Endometrial microvascular endothelial cells (primary cell): ENCODE measurements around the gene KIN. TPM values are rescaled to one million over a fixed set of nuclear protein-coding genes. Genes with fewer than 3 reads are reported as not detected.
"Not testable (repeated sequence)": the region's sequence is repeated elsewhere in the genome, so short reads cannot be mapped to it uniquely, and the experiment has no call there.

ENCODE experiments used
- in situ Hi-C: cut with HindIII; loops from 2 replicates; pipeline ENCODE4 v1.10.0; 2017; ENCODE audit warnings: low sequenced_read_pairs, low pct_unique_long_range_greater_than_20kb; ENCODE audit errors: inconsistent ontology term
- total RNA-seq: library from RNA; depleted of rRNA; stranded (reverse); fragments of >200 nt; gene quantifications from one replicate; pipeline ENCODE4 v1.2.3, GENCODE V29; 2015; ENCODE audit errors: inconsistent ontology term

KIN gene, protein sequence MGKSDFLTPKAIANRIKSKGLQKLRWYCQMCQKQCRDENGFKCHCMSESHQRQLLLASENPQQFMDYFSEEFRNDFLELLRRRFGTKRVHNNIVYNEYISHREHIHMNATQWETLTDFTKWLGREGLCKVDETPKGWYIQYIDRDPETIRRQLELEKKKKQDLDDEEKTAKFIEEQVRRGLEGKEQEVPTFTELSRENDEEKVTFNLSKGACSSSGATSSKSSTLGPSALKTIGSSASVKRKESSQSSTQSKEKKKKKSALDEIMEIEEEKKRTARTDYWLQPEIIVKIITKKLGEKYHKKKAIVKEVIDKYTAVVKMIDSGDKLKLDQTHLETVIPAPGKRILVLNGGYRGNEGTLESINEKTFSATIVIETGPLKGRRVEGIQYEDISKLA
- 3.3 TPM for total RNA-seq

DNA sequence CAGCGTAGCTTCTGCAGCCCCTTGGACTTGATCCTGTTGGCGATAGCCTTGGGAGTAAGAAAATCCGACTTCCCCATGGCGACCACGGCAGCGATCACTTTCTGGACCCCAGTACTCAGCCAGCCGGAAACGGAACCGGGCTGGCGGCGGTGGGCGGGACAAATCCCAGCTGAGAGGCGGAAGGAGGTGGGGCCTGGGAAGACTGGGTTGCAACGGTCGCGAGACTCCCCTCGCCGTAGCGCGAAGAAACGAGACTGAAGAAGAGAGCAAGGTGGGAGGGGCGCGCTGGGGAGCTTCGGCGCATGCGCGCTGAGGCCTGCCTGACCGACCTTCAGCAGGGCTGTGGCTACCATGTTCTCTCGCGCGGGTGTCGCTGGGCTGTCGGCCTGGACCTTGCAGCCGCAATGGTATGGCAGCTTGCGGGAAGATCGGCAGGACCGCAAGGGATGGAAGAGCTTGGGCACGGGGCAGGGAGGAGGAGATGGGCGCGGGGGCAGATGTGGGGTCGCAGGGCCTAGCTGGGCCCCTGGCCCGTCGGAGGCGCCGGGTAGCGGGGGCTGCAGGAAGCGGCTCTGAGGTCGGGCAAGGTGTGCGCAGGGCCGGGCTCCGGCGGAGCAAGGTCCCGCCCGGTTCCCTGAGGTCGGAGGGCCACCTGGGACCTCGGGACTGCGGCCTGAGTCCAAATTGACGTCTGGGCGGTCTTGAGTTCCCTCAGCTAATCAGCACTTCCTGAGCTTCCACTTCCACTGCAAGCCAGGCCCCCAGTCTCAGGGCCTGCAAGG lies at the start of gene KIN, which contains the start of gene ATP5F1C:
Gene KIN (minus strand): TSS at position 137 of the 782 bp plus-strand sequence. CDS start 60 bp downstream, at position 77.
Gene ATP5F1C (plus strand): TSS at position 321 of the 782 bp plus-strand sequence. CDS start 31 bp downstream, at position 352.
- in situ Hi-C loops = no loop called here

GRCh38 chr10:7836571-7836970 lies 48.8 kb upstream of the KIN start:
- in situ Hi-C loops = no loop called here

DNA sequence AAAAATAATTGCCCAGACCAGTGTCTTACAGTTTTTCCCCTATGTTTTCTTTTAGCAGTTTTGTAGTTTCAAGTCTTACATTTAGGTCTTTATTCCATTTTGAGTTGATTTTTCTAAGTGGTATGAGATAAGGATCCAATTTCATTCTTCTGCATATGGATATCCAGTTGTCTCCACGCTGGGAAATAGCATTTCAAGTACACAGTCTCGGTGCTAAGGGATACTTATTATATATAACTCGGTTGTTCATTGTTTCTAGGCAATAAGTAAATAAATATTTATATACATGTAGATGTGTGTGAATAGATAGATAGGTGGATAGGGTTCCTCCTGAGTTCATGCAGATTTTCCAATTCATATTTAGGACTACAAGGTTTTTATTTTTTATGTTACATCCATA lies 46.5 kb upstream of the KIN start:
- in situ Hi-C loops = no loop called here

DNA sequence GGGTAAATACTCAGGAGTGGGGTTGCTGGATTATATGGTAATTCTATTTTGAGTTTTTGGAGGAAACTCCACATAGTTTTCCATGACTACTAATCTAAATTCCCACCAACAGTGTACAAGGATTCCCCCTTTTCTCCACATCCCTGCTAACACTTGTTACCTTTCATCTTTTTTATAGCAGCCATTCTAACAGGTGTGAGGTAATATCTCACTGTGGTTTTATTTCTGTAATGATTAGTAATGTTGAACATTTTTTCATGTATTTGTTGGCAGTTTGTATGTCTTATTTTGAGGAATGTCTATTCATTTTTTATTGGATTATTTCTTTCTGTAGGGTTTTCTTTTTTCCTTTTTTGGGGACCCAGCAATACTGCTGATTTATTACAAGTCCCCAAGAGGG lies 45.4 kb upstream of the KIN start:
- in situ Hi-C loops = no loop called here

- in situ Hi-C loops = no loop called here
Observed at GRCh38 chr10:7832060-7832459, 44.3 kb upstream of the KIN start.

DNA sequence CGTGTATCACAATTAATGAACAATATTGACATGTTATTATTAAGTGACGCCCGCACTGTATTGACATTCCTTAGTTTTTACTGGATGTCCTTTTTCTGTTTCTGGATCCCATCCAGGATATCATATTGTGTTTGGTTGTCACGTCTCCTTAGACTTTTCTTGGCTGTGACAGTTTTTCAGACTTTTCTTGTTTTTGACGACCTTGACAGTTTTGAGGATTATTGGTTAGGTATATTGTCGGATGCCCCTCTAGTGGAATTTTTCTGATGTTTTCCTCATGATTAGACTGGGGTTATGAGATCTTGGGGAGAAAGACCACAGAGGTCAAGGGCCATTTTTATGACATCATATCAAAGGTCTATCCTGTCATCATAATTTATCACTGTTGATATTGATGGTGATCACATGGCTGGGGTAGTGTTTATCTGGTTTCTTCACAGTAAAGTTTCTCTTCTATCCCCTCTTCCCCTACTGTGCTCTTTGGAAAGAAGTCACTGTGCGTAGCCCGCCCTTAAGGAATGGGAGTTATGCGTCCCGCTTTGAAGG lies 41.6 kb upstream of the KIN start:
- in situ Hi-C loops = no loop called here

- in situ Hi-C loops = no loop called here
Observed at GRCh38 chr10:7826971-7827370, 39.2 kb upstream of the KIN start.

- in situ Hi-C loops = no loop called here
Observed at GRCh38 chr10:7824251-7824650, 36.5 kb upstream of the KIN start.

DNA sequence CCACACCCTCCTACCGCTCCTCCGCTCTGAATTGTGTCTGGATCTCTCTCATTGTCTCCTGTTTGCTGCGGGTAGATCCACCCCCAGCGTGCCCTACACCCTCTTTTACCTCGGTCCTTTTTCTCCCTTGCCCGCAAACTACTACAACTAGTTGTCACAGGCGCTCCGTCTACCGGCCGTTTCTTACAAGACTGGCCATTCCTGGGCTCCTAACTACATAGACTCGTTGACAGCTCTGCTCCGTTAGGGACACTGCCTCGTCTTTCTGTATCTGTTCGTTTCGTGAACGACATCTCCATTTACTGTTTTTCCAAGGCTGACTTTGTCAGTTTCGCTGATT lies 31.3 kb upstream of the KIN start:
- in situ Hi-C loops = no loop called here

GRCh38 chr10:7818295-7819120 lies 30.7 kb upstream of the KIN start, which contains the start of gene TAF3:
TSS of gene TAF3 (plus strand) at chr10:7818505. CDS start at chr10:7818710, 205 bp downstream.
- in situ Hi-C loops = no loop called here

GRCh38 chr10:7817984-7818294 lies 30.1 kb upstream of the KIN start:
- in situ Hi-C loops = no loop called here

DNA sequence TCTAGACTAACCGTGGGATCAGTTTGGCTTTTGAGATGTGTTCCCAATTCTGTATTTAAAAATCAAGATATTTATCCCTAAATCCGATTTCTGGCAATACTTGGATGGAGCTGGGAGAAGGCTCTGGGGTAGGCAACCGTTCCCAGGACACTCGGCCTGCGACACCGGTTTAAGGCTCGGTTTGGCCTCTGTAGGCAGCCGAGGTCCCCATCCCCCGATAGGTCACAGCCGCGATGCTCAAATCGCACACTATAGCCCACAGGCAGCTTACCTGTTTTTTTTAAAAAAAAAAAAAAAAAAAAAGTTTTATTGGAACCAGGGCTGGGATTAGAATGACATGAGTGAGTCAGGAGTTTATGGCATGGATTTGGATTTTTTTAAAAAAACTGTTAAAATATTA lies 29.8 kb upstream of the KIN start:
- in situ Hi-C loops = no loop called here

- in situ Hi-C loops = no loop called here
Observed at GRCh38 chr10:7813481-7813880, 25.7 kb upstream of the KIN start.

DNA sequence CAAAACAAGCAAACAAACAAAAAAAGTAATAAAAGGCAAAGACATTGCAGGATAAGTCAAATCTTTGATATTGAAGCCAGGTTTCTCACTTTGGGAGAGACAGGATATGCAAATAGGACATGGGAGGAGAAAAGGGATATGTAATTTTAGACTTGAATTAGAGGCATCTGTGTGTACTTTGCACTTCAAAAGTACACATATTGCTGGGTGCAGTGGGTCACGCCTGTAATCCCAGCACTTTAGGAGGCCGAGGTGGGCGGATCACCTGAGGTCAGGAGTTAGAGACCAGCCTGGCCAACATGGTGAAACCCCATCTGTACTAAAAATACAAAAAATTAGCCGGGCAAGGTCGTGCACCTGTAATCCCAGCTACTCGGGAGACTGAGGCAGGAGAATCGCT lies 23.9 kb upstream of the KIN start:
- in situ Hi-C loops = not testable (repeated sequence)

DNA sequence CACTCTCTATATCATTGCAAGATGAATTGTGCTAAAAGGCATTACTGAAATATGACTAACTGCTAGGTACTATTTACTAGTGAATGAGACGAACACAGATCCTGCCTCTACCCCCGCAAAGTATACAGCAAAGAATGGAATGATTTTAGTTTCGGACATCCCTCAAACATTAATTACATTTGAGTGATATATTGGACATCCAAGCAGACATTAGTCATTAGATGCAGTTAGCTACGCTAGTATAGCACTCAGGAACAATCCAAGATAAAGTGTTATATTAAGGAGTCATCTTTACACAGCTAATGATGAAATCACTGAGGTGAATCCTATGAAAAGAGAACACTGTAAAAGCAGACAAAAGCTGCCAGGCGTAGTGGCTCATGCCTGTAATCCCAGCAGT lies 23.2 kb upstream of the KIN start:
- in situ Hi-C loops = no loop called here

- in situ Hi-C loops = no loop called here
Observed at GRCh38 chr10:7810443-7810842, 22.6 kb upstream of the KIN start.

- in situ Hi-C loops = no loop called here
Observed at GRCh38 chr10:7808686-7809267, 21.0 kb upstream of the KIN start.

GRCh38 chr10:7804741-7805140 lies 16.9 kb upstream of the KIN start:
- in situ Hi-C loops = no loop called here

DNA sequence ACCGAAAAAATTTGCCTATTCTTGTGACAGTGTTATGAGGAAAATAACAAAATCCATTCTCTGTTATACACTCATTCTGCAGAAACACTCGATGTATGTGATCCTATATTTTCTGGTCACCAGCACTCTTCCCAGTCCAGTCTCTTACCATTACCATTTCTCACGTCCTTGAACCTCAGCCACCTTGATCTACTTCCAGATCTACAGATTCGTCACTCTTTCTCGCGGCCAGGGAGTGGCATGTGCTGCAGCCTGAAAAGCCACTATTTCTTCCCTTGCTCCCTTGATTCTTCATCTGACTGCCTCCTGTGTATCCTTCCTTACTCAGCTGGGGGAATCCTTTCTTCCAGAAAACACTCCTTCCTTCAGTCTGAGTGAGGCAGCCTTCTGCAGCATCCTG lies 16.4 kb upstream of the KIN start:
- in situ Hi-C loops = no loop called here
